Tibial nerve (tissue), 4 donors: ENCODE measurements around the gene EXOC6B. TPM values are rescaled to one million over a fixed set of nuclear protein-coding genes. Genes with fewer than 3 reads are reported as not detected.

Experiments used
- DNase-seq, 2 donors: peaks; one replicate each; pipeline ENCODE4 v3.0.0-alpha.2; 2019; ENCODE audit warnings: low spot score in 2 of 2
- H3K27ac ChIP-seq, 4 donors: fragments of 200-600 bp; sonication (generic) in 3 of 4; one replicate each; pipeline ENCODE4 v1.5.1; 2017 to 2019; ENCODE audit warnings: mild to moderate bottlenecking in 1 of 4
- H3K27me3 ChIP-seq, 2 donors: fragments of 200-600 bp; sonication (generic) in 1 of 2; one replicate each; pipeline versions ENCODE4 v1.5.1 to v1.6.0; 2017 to 2019
- H3K36me3 ChIP-seq, 3 donors: fragments of 200-600 bp; sonication (generic); one replicate each; pipeline ENCODE4 v1.5.1; 2018 to 2019
- H3K4me1 ChIP-seq, 4 donors: fragments of 200-600 bp; sonication (generic) in 3 of 4; one replicate each; pipeline ENCODE4 v1.5.1; 2017 to 2019
- H3K4me3 ChIP-seq, 4 donors: fragments of 200-600 bp; sonication (generic) in 3 of 4; one replicate each; pipeline ENCODE4 v1.5.1; 2017 to 2019; ENCODE audit warnings: mild to moderate bottlenecking in 1 of 4, moderate library complexity in 1 of 4
- H3K9me3 ChIP-seq, 4 donors: fragments of 200-600 bp; sonication (generic) in 3 of 4; one replicate each; pipeline ENCODE4 v1.5.1; 2017 to 2019
- EP300 ChIP-seq, 2 donors: sonication (generic); formaldehyde crosslinking; IDR thresholded peaks; one replicate each; pipeline ENCODE4 v1.6.1; 2017; ENCODE audit warnings: antibody characterized with exemption in 2 of 2, mild to moderate bottlenecking in 1 of 2
- POLR2A ChIP-seq, 2 donors: fragments of 450-650 bp; IDR thresholded peaks; one replicate each; pipeline ENCODE4 v1.6.1; 2017; ENCODE audit warnings: antibody characterized with exemption in 2 of 2, mild to moderate bottlenecking in 2 of 2, moderate library complexity in 2 of 2
- WGBS, 2 donors: methylation state at CpG; one replicate each; pipeline ENCODE4 v1.1.5; 2018; 5-methylcytosine and 5-hydroxymethylcytosine counted together
- total RNA-seq, 4 donors: library from RNA; depleted of rRNA; stranded (reverse); fragments of >200 nt; gene quantifications; one replicate each; pipeline ENCODE4 v1.1.0, GENCODE V29; 2016
- TF ChIP-seq, protein P1 (sequence below), 5 experiments: fragments of 200-600 bp in 3 of 5; fragments of 450-650 bp in 2 of 5; sonication (generic) in 3 of 5; IDR thresholded peaks; one replicate each; pipeline ENCODE4 v1.5.1; 2016 to 2019; ENCODE audit warnings: antibody characterized with exemption in 5 of 5, mild to moderate bottlenecking in 3 of 5, moderate library complexity in 2 of 5

Gene EXOC6B
- total RNA-seq, 4 donors from 2014 or later, result 22.1 to 41.1 (median 30.3) TPM

DNA sequence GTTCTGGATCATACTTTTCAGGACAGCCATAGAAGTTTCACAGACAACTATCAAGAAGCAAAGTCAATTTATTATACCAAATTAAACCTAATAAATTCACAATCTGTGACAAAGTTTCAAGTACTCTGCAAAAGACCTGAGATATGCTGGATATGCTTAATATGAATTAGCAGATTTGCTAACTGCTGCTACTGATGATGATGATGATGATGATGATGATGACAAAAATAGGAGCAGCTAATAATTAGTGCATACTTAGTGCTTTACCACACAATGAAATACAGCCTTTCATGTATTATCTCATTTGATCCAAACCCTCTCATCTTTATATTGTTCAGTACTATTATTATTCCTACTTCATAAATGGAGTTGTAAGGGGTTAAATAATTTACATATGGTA, 462.4 kb downstream of the EXOC6B start:
- Histone ChIP-seq H3K9me3 (no peaks in the 10 kb centered on the region), H3K27ac (no peak overlapping the region), H3K4me1 (no peaks in the 10 kb centered on the region), H3K36me3 (no peaks in the 10 kb centered on the region), H3K27me3 (no peaks in the 10 kb centered on the region), H3K4me3 (no peak overlapping the region)
- TF ChIP-seq, protein P1, sequence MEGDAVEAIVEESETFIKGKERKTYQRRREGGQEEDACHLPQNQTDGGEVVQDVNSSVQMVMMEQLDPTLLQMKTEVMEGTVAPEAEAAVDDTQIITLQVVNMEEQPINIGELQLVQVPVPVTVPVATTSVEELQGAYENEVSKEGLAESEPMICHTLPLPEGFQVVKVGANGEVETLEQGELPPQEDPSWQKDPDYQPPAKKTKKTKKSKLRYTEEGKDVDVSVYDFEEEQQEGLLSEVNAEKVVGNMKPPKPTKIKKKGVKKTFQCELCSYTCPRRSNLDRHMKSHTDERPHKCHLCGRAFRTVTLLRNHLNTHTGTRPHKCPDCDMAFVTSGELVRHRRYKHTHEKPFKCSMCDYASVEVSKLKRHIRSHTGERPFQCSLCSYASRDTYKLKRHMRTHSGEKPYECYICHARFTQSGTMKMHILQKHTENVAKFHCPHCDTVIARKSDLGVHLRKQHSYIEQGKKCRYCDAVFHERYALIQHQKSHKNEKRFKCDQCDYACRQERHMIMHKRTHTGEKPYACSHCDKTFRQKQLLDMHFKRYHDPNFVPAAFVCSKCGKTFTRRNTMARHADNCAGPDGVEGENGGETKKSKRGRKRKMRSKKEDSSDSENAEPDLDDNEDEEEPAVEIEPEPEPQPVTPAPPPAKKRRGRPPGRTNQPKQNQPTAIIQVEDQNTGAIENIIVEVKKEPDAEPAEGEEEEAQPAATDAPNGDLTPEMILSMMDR (IDR thresholded peaks at IDR 0.05), result no peak
- no peak for TF ChIP-seq POLR2A (IDR thresholded peaks at IDR 0.05)
- TF ChIP-seq EP300 (IDR thresholded peaks at IDR 0.05), result no peak
- DNase-seq, result no peak

DNA sequence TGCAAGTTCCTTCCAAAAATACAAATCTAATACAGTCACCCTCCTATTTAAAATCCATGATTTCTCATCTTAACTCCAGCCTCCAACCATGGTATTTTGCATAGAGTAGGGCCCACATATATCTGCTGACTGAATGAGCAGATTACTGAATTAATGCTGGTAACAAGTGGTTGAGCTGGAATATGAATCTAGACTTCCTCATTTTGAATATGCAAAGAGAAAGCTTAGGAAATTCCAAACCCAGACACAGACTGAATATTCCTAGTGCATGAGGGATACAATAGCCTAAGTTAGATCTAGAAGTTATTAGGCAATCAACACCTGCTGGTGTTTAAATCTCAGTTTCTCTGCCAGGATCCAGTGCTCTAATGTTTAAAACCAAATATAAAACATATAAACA, 463.1 kb downstream of the EXOC6B start:
- DNase-seq, result no peak
- no peaks in the 10 kb centered on the region for H3K36me3 ChIP-seq
- H3K9me3 ChIP-seq, result no peaks in the 10 kb centered on the region
- no peak overlapping the region for H3K4me3 ChIP-seq
- no peak for TF ChIP-seq POLR2A (IDR thresholded peaks at IDR 0.05)
- TF ChIP-seq, protein P1 (IDR thresholded peaks at IDR 0.05), result no peak
- TF ChIP-seq EP300 (IDR thresholded peaks at IDR 0.05), result no peak
- no peak overlapping the region for H3K27ac ChIP-seq
- no peaks in the 10 kb centered on the region for H3K4me1 ChIP-seq
- no peaks in the 10 kb centered on the region for H3K27me3 ChIP-seq

DNA sequence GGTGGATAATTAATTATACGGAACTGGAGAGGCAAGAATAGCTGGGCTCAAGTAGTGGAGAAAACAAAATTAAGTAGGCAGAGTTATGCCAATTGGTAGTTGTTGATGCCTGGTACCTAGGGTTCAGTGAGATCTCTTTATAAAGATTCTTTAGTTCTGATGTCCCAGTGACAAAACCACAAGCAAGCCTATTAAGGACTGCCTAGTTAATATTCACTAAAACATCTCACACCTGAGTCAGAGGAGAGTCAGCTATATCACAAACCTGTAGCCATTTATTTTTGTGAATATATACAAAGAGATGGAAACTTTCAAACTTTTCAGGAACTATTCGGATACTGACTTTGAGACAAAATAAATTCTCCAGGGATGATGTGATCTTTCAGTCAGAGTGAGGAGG, 464.3 kb downstream of the EXOC6B start:
- Histone ChIP-seq H3K27ac (no peak overlapping the region), H3K4me3 (no peak overlapping the region), H3K36me3 (no peaks in the 10 kb centered on the region), H3K9me3 (no peaks in the 10 kb centered on the region), H3K4me1 (no peaks in the 10 kb centered on the region), H3K27me3 (no peaks in the 10 kb centered on the region)
- no peak for TF ChIP-seq POLR2A (IDR thresholded peaks at IDR 0.05)
- TF ChIP-seq EP300 (IDR thresholded peaks at IDR 0.05), result no peak
- TF ChIP-seq, protein P1 (IDR thresholded peaks at IDR 0.05), result no peak
- no peak for DNase-seq
- 85 to 86% methylated on average over 2 of the region's 2 CpGs for WGBS, 2 donors

DNA sequence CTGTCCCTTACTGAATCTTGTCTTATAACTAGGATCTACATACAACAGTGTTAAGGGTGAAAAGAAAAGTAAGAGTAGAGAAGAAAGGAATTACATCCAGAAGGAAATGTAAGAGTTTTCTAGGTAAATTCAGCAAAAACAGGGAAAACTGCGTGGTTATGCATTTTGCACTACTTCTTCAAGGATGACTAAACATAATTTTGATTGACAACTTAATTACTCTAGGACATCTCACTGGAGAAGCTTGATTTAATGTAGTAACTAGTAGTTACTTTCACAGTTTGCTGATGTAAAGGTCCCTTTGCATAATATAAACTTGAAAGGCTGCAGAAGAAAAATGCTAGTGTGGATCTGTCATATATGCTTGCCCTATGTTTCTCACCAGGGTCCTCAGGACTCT, 464.8 kb downstream of the EXOC6B start:
- no peaks in the 10 kb centered on the region for H3K36me3 ChIP-seq
- H3K4me3 ChIP-seq, result no peak overlapping the region
- WGBS, 2 donors, result 95 to 98% methylated on average over 1 of the region's 1 CpG
- H3K9me3 ChIP-seq, result no peaks in the 10 kb centered on the region
- H3K27me3 ChIP-seq, result no peaks in the 10 kb centered on the region
- no peak for DNase-seq
- TF ChIP-seq EP300 (IDR thresholded peaks at IDR 0.05), result no peak
- no peak for TF ChIP-seq POLR2A (IDR thresholded peaks at IDR 0.05)
- TF ChIP-seq, protein P1 (IDR thresholded peaks at IDR 0.05), result no peak
- H3K27ac ChIP-seq, result no peak overlapping the region
- no peaks in the 10 kb centered on the region for H3K4me1 ChIP-seq

DNA sequence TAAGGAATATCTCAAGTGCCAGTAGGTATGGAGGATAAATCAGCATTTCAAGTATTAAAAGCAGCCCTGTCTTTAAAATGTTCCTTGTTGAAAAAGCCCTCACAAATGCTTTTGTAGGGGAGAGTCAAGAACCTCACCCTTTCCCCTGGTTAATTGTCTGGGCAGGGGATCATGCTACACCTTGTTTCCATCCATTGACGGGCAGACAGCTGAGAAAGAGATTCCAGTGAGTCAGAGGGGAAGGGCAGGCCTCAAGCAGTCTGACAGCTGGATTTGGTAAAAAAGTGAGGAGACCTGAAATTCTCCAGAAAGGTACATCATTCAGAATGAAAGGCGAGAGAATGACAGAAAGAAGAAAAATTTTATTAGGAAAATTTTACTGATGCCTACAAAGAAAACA, 475.0 kb downstream of the EXOC6B start:
- Histone ChIP-seq H3K9me3 (no peaks in the 10 kb centered on the region), H3K27me3 (no peaks in the 10 kb centered on the region), H3K36me3 (no peaks in the 10 kb centered on the region), H3K27ac (no peak overlapping the region), H3K4me1 (no peaks in the 10 kb centered on the region), H3K4me3 (no peak overlapping the region)
- 88 to 91% methylated on average over 2 of the region's 2 CpGs for WGBS, 2 donors
- DNase-seq, result no peak
- no peak for TF ChIP-seq POLR2A (IDR thresholded peaks at IDR 0.05)
- TF ChIP-seq EP300 (IDR thresholded peaks at IDR 0.05), result no peak
- TF ChIP-seq, protein P1 (IDR thresholded peaks at IDR 0.05), result no peak
